ENCODE measurements around the gene SHISA4.
"Not testable (repeated sequence)": the region's sequence is repeated elsewhere in the genome, so short reads cannot be mapped to it uniquely, and the experiment has no call there.

Gene SHISA4

GRCh38 chr1:201937624-201938213 is 49.0 kb downstream of the SHISA4 start:
- DNase-seq (ENCODE audit: extremely low spot score): no peak
- TF ChIP-seq FOXA1 (IDR thresholded peaks at IDR 0.05) (no peak), FOXK2 (IDR thresholded peaks at IDR 0.05) (no peak), L3MBTL2 (conservative IDR thresholded peaks at IDR 0.05) (no peak)
- CTCF ChIA-PET: interaction anchor here (0.8 kb wide), 1 partner anchor 45 kb away, joined by 3 read pairs; no protein-coding TSS in a partner anchor
- POLR2A ChIA-PET: no interaction called here

DNA sequence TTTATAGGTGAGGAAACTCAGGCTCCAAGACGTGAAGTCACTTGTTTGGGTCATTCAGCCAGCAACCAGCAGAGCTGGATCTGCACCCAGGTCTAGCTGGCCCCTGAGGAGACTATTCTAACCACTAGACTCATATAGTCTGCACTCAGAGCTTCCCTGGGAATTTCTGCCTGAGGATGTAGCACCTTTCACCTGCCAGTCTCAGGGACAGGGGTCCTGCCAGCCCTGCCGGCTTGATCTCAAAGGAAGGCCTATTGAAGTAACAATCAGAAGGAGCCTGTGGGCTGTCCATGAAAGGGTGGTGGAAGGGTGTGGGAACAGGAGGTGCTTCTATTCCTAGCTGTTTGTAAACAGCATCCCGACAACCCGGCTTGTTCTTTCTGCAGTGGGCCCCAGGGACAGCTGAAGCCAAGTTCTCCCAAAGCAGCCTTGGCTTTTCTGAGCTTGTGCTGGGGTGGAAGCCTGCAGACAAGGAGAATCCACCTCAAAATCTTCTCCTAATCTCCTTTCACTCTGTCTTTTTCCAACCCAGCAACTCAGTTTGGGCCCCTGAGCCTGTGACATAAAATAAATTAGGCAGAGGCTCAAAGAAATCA is 49.8 kb downstream of the SHISA4 start:
- CTCF ChIA-PET: interaction anchor here (0.8 kb wide), 1 partner anchor 46 kb away, joined by 3 read pairs; no protein-coding TSS in a partner anchor
- POLR2A ChIA-PET: no interaction called here
- TF ChIP-seq CTBP1 (IDR thresholded peaks at IDR 0.05; ENCODE audit: borderline replicate concordance): no peak
- TF ChIP-seq LEF1 (IDR thresholded peaks at IDR 0.05; ENCODE audit: borderline replicate concordance): no peak
- TF ChIP-seq ELF4 (IDR thresholded peaks at IDR 0.05): no peak
- TF ChIP-seq PKNOX1 (IDR thresholded peaks at IDR 0.05): no peak
- no peak for TF ChIP-seq L3MBTL2 (conservative IDR thresholded peaks at IDR 0.05)
- no peak for TF ChIP-seq SP1 (IDR thresholded peaks at IDR 0.05)
- TF ChIP-seq FOXA1 (IDR thresholded peaks at IDR 0.05): no peak
- no peak for TF ChIP-seq TARDBP (IDR thresholded peaks at IDR 0.05)
- no peak for DNase-seq (ENCODE audit: extremely low spot score)

- ChIA-PET POLR2A (no interaction called here), CTCF (no interaction called here)
- no peak for DNase-seq (ENCODE audit: extremely low spot score)
- TF ChIP-seq L3MBTL2 (conservative IDR thresholded peaks at IDR 0.05): no peak
- no peak for TF ChIP-seq CTBP1 (IDR thresholded peaks at IDR 0.05; ENCODE audit: borderline replicate concordance)
- no peak for TF ChIP-seq SUZ12 (IDR thresholded peaks at IDR 0.05)
- TF ChIP-seq FOXA1 (IDR thresholded peaks at IDR 0.05): no peak
- no peak for TF ChIP-seq PKNOX1 (IDR thresholded peaks at IDR 0.05)
- no peak for TF ChIP-seq NFRKB (IDR thresholded peaks at IDR 0.05)
- TF ChIP-seq ELF4 (IDR thresholded peaks at IDR 0.05): no peak
- no peak for TF ChIP-seq ARNT (IDR thresholded peaks at IDR 0.05)
- no peak for TF ChIP-seq TARDBP (IDR thresholded peaks at IDR 0.05)
- TF ChIP-seq SP1 (IDR thresholded peaks at IDR 0.05): no peak
- TF ChIP-seq BHLHE40 (IDR thresholded peaks at IDR 0.05; ENCODE audit: borderline replicate concordance): no peak
- TF ChIP-seq FOXK2 (IDR thresholded peaks at IDR 0.05): no peak
These were observed 50.5 kb downstream of the SHISA4 start for GRCh38 chr1:201939148-201939547.

- TF ChIP-seq L3MBTL2 (conservative IDR thresholded peaks at IDR 0.05) (no peak), SUZ12 (IDR thresholded peaks at IDR 0.05) (no peak), NFRKB (IDR thresholded peaks at IDR 0.05) (no peak)
- POLR2A ChIA-PET: no interaction called here
- DNase-seq (ENCODE audit: extremely low spot score): no peak
- CTCF ChIA-PET: no interaction called here
These were observed 50.9 kb downstream of the SHISA4 start for GRCh38 chr1:201939574-201939973.

DNA sequence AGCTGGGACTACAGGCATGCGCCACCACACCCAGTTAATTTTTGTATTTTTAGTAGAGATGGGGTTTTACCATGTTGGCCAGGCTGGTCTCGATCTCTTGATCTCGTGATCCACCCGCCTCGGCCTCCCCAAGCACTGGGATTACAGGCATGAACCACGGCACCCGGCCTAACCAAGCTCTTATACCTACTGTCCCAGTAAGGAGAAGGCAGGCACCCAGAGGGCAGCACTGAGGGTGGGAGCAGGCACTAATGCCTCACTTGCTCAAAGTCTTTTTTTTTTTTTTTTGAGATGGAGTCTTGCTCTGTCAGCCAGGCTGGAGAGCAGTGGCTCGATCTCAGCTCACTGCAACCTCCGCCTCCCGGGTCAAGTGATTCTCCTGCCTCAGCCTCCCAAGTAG is 51.6 kb downstream of the SHISA4 start:
- DNase-seq (ENCODE audit: extremely low spot score); CTCF ChIA-PET: not testable (repeated sequence)
- POLR2A ChIA-PET: interaction anchor here (2.0 kb wide), 1 partner anchor 15 kb away, joined by 8 read pairs; the partner anchor contains the start of gene TIMM17A

DNA sequence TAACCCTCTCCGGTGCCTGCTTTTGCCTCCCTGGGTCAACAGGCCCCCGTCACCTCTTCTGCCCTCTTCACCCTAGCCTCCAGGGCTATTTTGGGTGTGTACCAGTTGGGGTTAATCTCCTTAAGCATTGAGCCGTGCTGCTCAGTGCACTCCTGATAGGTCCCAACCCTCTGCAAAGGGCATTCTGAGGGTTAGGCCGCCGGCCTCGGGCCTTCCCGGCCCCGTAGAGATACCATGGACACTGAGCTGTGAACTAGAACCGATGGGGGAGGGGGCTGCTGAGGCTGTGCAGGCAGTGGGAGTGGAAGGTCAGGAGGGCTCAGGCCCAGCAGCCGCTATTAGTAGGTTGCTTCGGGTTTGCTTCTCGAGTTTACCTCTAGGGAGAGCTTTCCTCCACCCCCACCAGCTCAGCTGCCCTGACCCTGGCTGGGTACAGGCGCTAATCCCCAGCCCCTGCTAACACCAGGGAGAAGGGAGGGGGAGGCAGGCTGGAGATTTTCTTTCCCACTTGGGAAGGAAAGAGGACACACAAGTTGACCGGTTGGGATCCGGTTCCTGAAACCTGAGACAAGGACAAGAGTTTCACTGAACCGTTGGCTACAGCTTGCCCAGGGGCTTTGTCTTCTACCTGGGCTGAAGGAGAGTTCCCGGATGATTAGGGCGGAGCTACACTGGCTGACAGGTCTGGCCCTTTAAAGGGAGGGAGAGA is 52.9 kb downstream of the SHISA4 start:
- DNase-seq (ENCODE audit: extremely low spot score): peak; percentile 35
- CTCF ChIA-PET: interaction anchor here (1.5 kb wide), 1 partner anchor 46 kb away, joined by 6 read pairs; no protein-coding TSS in a partner anchor
- TF ChIP-seq TARDBP (IDR thresholded peaks at IDR 0.05) (no peak), ZNF384 (IDR thresholded peaks at IDR 0.05) (no peak), ELF4 (IDR thresholded peaks at IDR 0.05) (no peak), L3MBTL2 (conservative IDR thresholded peaks at IDR 0.05) (peak; percentile 18; the same call in 1 of the 2 replicates), FOXK2 (IDR thresholded peaks at IDR 0.05) (no peak), HDGF (IDR thresholded peaks at IDR 0.05; ENCODE audit: borderline replicate concordance) (no peak), SUZ12 (IDR thresholded peaks at IDR 0.05) (no peak)
- POLR2A ChIA-PET: interaction anchor here (0.8 to 2.0 kb wide), 3 partner anchors 11 to 14 kb away, joined by 5 to 8 read pairs (median 5); partner anchors contain the start of gene TIMM17A

- ChIA-PET CTCF (interaction anchor here (1.5 kb wide), 1 partner anchor 46 kb away, joined by 6 read pairs; no protein-coding TSS in a partner anchor), POLR2A (interaction anchor here (0.8 to 2.0 kb wide), 3 partner anchors 11 to 13 kb away, joined by 5 to 8 read pairs (median 5); partner anchors contain the start of gene TIMM17A)
- no peak for DNase-seq (ENCODE audit: extremely low spot score)
- TF ChIP-seq LEF1 (IDR thresholded peaks at IDR 0.05; ENCODE audit: borderline replicate concordance): no peak
- no peak for TF ChIP-seq ZNF384 (IDR thresholded peaks at IDR 0.05)
- no peak for TF ChIP-seq TARDBP (IDR thresholded peaks at IDR 0.05)
- TF ChIP-seq HDGF (IDR thresholded peaks at IDR 0.05; ENCODE audit: borderline replicate concordance): no peak
- no peak for TF ChIP-seq PKNOX1 (IDR thresholded peaks at IDR 0.05)
- no peak for TF ChIP-seq FOXA1 (IDR thresholded peaks at IDR 0.05)
- no peak for TF ChIP-seq SUZ12 (IDR thresholded peaks at IDR 0.05)
- no peak for TF ChIP-seq FOXM1 (IDR thresholded peaks at IDR 0.05; ENCODE audit: borderline replicate concordance)
- no peak for TF ChIP-seq FOXK2 (IDR thresholded peaks at IDR 0.05)
- TF ChIP-seq SP1 (IDR thresholded peaks at IDR 0.05): no peak
- TF ChIP-seq ARNT (IDR thresholded peaks at IDR 0.05): no peak
- TF ChIP-seq ELF4 (IDR thresholded peaks at IDR 0.05): no peak
- no peak for TF ChIP-seq CTBP1 (IDR thresholded peaks at IDR 0.05; ENCODE audit: borderline replicate concordance)
- TF ChIP-seq L3MBTL2 (conservative IDR thresholded peaks at IDR 0.05): no peak
These were observed 53.4 kb downstream of the SHISA4 start for GRCh38 chr1:201942129-201942495.

Measured in HEK293T (cell line).